Peyer's patch (tissue), 4 donors: Measurements from ENCODE around the gene HACD2. TPM values are rescaled to one million over a fixed set of nuclear protein-coding genes. Genes with fewer than 3 reads are reported as not detected.
A peak's percentile ranks its signal among the peaks of the same experiment; 100 is the strongest.
"Not testable (repeated sequence)": the region's sequence is repeated elsewhere in the genome, so short reads cannot be mapped to it uniquely, and the experiment has no call there.

ENCODE experiments used
- DNase-seq, 3 donors: peaks; one replicate each; pipeline ENCODE4 v3.0.0-alpha.2; 2017 to 2019
- H3K27ac ChIP-seq, 4 donors: fragments of 200-600 bp; sonication (generic); one replicate each; pipeline ENCODE4 v1.5.1; 2016 to 2019
- H3K27me3 ChIP-seq, 2 donors: fragments of 200-600 bp; sonication (generic); one replicate each; pipeline ENCODE4 v1.5.1; 2019
- H3K36me3 ChIP-seq, 3 donors: fragments of 200-600 bp; sonication (generic); one replicate each; pipeline ENCODE4 v1.5.1; 2016 to 2019
- H3K4me1 ChIP-seq, 4 donors: fragments of 200-600 bp; sonication (generic); one replicate each; pipeline ENCODE4 v1.5.1; 2016 to 2019
- H3K4me3 ChIP-seq, 4 donors: fragments of 200-600 bp; sonication (generic); 1 replicate in 3 of 4; 2 replicates in 1 of 4; pipeline ENCODE4 v1.5.1; 2016 to 2019; ENCODE audit warnings: mild to moderate bottlenecking in 1 of 4
- H3K9me3 ChIP-seq, 4 donors: fragments of 200-600 bp; sonication (generic); one replicate each; pipeline ENCODE4 v1.5.1; 2016 to 2019; ENCODE audit warnings: mild to moderate bottlenecking in 1 of 4
- CTCF ChIP-seq, 6 experiments: fragments of 450-650 bp in 4 of 6; fragments of 200-600 bp in 2 of 6; sonication (generic) in 1 of 6; IDR thresholded peaks; one replicate each; pipeline ENCODE4 v1.5.1; 2017 to 2019; ENCODE audit warnings: antibody characterized with exemption in 6 of 6, mild to moderate bottlenecking in 3 of 6, moderate library complexity in 1 of 6
- POLR2A ChIP-seq, 2 donors: fragments of 450-650 bp; IDR thresholded peaks; one replicate each; pipeline ENCODE4 v1.5.1; 2017; ENCODE audit warnings: antibody characterized with exemption in 2 of 2, mild to moderate bottlenecking in 2 of 2, moderate library complexity in 2 of 2
- total RNA-seq, 4 donors: library from RNA; depleted of rRNA; stranded (reverse); fragments of >200 nt; gene quantifications; one replicate each; pipeline ENCODE4 v1.1.0, GENCODE V29; 2016

Gene HACD2
- total RNA-seq, 4 donors from 2014 or later: 19.8 to 53.6 (median 27.6) TPM

GRCh38 chr3:123609063-123609462 is 24.2 kb upstream of the HACD2 start:
- DNase-seq: no peak
- Histone ChIP-seq H3K27ac (no peak overlapping the region), H3K4me3 (no peak overlapping the region), H3K27me3 (no peaks in the 10 kb centered on the region), H3K4me1 (no peaks in the 10 kb centered on the region), H3K9me3 (no peaks in the 10 kb centered on the region), H3K36me3 (peaks cover 0 to 19% (median 0%) of the 10 kb centered on the region in 3 donors)
- TF ChIP-seq CTCF (IDR thresholded peaks at IDR 0.05) (no peak), POLR2A (IDR thresholded peaks at IDR 0.05) (no peak)

- TF ChIP-seq CTCF (IDR thresholded peaks at IDR 0.05) (no peak), POLR2A (IDR thresholded peaks at IDR 0.05) (no peak)
- Histone ChIP-seq H3K9me3 (no peaks in the 10 kb centered on the region), H3K4me1 (no peaks in the 10 kb centered on the region), H3K4me3 (no peak overlapping the region), H3K27ac (no peak overlapping the region), H3K27me3 (no peaks in the 10 kb centered on the region), H3K36me3 (peaks cover 0 to 15% (median 0%) of the 10 kb centered on the region in 3 donors)
- DNase-seq: no peak
Measured at GRCh38 chr3:123608263-123608937, 23.5 kb upstream of the HACD2 start.

DNA sequence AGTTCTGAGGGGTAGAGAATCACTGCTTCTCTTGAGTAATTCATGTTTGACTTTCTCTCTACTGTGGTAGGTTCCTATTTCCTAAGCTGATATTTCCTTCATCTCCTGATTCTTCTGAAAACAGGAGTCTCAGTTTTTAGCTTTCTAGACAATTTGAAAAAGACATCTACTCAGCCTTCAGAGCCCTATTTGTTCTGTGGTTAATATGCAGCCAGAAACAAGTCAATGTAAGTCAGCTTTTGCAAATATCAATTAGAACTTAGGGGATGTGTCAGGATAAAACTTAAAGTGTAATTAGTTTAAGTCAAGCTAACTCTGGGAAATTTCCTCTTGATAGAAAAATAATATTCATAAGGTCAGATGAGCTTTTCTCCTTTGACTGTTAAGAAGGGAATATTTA is 21.7 kb upstream of the HACD2 start:
- H3K4me3 ChIP-seq: no peak overlapping the region
- no peaks in the 10 kb centered on the region for H3K36me3 ChIP-seq
- no peak overlapping the region for H3K27ac ChIP-seq
- H3K27me3 ChIP-seq: no peaks in the 10 kb centered on the region
- H3K4me1 ChIP-seq: peaks cover 0 to 3% (median 0%) of the 10 kb centered on the region in 4 donors
- H3K9me3 ChIP-seq: no peaks in the 10 kb centered on the region
- DNase-seq: no peak
- TF ChIP-seq CTCF (IDR thresholded peaks at IDR 0.05) (no peak), POLR2A (IDR thresholded peaks at IDR 0.05) (no peak)

GRCh38 chr3:123605789-123606234 is 21.0 kb upstream of the HACD2 start:
- H3K27me3 ChIP-seq: no peaks in the 10 kb centered on the region
- H3K4me3 ChIP-seq: no peak overlapping the region
- no peak overlapping the region for H3K27ac ChIP-seq
- TF ChIP-seq CTCF (IDR thresholded peaks at IDR 0.05) (no peak), POLR2A (IDR thresholded peaks at IDR 0.05) (no peak)
- DNase-seq: no peak
- H3K9me3 ChIP-seq: no peaks in the 10 kb centered on the region
- H3K36me3 ChIP-seq: no peaks in the 10 kb centered on the region
- peaks cover 0 to 8% (median 0%) of the 10 kb centered on the region in 4 donors for H3K4me1 ChIP-seq

- not testable (repeated sequence) for H3K9me3 ChIP-seq, H3K27me3 ChIP-seq, H3K4me1 ChIP-seq, H3K27ac ChIP-seq, H3K36me3 ChIP-seq, H3K4me3 ChIP-seq, DNase-seq
Measured at GRCh38 chr3:123603153-123603552, 18.3 kb upstream of the HACD2 start.

GRCh38 chr3:123602325-123602724 is 17.5 kb upstream of the HACD2 start:
- DNase-seq: no peak
- TF ChIP-seq CTCF (IDR thresholded peaks at IDR 0.05) (no peak), POLR2A (IDR thresholded peaks at IDR 0.05) (no peak)
- Histone ChIP-seq H3K4me1 (peaks cover 0 to 8% (median 0%) of the 10 kb centered on the region in 4 donors), H3K36me3 (no peaks in the 10 kb centered on the region), H3K9me3 (no peaks in the 10 kb centered on the region), H3K4me3 (no peak overlapping the region), H3K27me3 (no peaks in the 10 kb centered on the region), H3K27ac (no peak overlapping the region)

GRCh38 chr3:123600863-123601262 is 16.0 kb upstream of the HACD2 start:
- H3K4me1 ChIP-seq, H3K27me3 ChIP-seq, H3K36me3 ChIP-seq, H3K27ac ChIP-seq, H3K4me3 ChIP-seq, H3K9me3 ChIP-seq: not testable (repeated sequence)
- peak in 1 of 3 donors; percentile 60 for DNase-seq
